ENCODE results near the gene SURF1.
"Not testable (repeated sequence)": the region's sequence is repeated elsewhere in the genome, so short reads cannot be mapped to it uniquely, and the experiment has no call there.

SURF1 gene

DNA sequence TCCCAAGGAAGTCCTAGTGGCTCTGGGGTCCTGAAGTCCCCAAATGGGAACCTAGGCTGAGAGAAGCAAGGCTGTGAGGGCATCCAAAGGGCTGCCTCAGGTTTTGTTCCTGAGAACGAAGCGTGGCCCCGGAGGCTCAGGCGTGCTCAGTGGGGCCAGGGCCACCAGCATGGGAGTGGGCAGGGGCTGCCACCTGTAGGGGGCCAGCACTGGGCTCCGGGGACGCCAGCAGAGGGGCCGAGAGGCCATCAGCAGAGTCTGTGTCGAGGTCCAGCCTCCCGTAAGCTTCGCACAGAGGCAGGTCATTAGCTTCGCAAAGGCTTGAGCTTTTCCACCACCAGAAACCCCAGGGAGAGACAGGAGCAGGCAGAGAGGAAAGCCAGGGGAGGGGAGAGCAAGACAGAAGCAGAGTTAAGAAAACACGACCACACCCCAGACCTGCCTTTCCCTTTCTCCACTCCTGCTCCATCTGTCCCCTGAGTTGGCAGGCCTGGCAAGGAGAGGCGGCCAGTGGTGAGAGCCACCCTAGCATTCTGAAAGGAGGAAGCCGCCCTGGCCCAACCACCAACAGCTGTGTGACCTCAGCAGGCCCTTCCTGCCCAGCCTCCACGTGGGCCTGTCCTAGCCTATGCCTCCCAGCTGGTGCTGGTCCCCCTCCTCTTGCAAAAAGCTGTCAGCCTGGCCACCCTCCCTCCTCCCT is 14.8 kb downstream of the SURF1 start:
- DNase-seq, result no peak

DNA sequence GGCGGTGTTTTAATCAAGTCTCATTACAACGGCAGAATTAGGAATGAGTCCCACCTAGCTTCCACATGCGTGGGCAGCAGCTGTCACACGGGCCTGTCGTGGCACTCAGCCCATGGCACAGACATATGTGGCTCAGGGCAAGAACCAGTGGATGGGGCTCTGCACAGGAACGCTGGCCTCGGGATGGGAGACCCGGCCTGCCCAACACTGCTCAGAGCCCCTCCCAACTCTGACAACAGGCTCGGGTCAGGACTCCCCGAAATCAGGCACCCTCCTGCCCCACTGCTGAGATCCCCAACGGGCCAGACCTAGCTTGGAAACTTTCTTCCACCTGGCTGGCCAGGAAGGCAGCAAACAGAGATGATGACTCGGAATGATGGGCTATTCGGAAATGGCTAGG is 15.4 kb downstream of the SURF1 start:
- no peak for DNase-seq

DNA sequence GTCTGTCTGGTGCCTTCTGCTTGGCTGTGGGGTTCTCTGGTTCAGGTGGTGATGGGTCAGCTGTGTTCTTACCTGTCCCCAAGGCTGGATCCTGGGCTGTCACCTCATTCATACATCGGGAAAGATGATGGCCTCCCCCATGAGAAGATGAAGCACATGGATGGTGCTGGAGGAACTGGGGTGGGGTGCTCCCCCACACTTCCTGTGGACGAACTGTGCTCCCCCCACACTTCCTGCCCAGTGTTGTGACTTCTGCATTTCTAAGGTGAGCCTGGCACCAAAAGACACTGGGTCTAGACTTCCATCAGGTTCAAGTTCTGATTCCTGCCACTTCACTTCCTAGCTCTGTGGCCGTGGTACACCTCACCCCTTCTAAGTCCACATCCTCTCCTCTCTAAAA is 16.0 kb downstream of the SURF1 start:
- DNase-seq, result no peak

DNA sequence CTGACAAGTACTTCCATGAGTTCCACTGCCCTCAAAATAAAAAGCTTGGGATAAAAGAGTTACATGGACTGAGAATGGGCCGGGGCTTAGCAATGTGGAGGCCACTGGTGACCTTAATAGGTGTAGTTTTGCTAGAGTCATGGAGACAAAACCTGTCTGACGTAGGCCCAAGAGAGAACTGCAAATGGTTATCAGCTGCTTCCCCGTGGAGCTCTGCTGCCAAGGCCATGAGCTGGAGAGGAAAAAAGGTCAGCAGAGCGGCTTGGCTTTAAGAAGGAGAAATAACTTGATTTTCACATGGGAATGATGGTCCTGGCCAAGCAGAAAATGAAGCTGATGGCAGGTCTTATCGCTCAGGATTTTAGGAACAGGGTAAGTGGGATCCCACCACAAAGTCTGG is 16.6 kb downstream of the SURF1 start:
- DNase-seq, result no peak

DNA sequence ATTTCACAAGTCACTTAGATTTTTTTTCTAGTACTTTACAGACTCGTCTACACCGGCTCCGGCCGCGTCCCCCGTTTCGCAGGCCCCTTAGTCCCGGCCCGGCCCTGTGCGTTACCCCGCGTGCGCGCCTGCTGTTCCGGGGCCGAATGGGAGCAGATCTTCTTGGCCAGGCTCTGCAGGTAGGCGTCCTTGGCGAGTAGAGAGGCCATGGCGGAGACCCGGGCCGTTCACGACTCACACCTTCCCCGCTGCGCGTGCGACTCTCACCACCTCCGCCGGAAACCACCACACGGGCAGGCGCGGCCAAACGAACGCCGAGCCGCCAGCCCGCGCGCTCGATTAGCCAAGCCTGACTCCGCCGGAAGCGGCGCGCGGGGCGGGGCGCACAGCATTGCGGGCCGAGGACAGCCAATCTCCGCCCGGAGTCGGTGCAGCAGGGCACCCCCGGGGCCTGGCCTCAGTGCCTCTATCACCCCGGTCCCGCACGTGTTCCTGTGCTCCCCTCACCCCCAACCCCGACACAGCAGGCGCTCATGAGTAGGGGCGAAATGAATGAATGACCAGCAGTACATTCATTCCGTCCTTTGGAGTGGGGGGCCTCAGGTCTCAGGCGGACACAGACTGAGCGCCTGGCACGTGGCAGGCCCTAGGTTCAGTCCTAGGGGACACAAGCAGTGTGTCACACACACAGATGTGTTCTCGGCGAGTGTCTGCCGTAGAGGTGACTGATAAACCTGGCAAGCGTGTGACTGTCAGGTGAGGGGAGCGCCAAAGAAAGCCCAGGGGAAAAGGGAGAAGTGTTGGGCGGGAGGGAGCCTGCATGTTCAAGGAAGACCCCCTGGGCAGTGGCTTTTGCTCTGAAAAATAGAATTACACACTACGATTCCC is 20.1 kb downstream of the SURF1 start, which contains the start of gene SURF6:
TSS of gene SURF6 (minus strand) at position 265 of the 888 bp plus-strand sequence. CDS start at position 209, 56 bp downstream.
- DNase-seq, result peak; percentile 89 to 91

DNA sequence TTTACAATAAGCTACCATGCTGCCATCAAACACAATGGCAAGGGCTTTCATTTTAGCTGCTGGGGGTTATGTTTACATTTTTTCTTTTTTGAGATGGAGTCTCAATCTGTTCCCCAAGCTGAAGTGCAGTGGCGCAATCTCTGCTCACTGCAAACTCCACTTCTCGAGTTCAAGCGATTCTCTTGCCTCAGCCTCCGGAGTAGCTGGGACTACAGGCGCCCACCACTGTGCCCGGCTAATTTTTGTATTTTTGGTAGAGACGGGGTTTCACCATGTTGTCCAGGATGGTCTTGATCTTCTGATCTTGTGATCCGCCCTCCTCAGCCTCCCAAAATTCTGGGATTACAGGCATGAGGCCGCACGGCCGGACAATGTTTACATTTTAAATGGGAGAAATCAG is 21.4 kb downstream of the SURF1 start:
- not testable (repeated sequence) for DNase-seq

DNA sequence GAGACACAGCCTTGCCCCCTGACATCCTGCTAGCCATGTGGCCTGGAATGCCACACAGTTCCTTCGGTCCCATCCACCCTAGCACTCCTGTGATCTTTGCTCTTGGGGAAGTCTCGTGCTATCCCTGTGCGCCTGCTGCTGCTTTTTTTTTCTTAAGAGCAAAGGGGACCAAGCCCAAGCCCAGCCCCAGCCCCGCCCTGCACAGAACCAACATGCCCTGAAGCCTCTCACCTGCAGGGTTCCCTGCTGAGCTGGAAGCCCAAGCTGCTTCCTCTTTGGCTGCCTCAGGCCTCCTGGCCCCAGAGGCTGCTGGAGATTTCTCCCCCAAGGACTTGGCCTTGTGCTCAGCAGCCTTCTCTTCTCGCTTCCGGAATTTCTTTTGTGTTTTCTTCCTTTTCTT is 22.1 kb downstream of the SURF1 start:
- no peak for DNase-seq

DNA sequence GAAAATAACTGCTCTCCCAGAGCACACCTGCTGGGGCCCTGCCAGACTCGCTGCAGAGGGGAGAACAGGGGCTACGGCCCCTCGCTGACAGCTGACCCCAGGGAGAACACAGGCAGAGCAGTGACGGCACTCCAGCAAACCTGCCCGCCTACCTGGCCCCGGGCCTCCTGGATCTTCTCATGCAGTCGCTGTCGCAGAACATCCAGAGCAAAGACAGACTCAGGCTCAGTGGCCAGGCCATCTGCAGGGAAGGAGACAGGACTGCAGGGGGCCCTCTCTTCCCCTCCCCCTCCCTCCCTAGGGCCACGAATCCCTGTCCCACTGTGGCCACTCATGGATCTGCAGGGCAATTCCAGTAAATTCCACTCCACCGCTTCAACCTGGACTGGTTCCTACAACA is 22.7 kb downstream of the SURF1 start:
- DNase-seq, result no peak

DNA sequence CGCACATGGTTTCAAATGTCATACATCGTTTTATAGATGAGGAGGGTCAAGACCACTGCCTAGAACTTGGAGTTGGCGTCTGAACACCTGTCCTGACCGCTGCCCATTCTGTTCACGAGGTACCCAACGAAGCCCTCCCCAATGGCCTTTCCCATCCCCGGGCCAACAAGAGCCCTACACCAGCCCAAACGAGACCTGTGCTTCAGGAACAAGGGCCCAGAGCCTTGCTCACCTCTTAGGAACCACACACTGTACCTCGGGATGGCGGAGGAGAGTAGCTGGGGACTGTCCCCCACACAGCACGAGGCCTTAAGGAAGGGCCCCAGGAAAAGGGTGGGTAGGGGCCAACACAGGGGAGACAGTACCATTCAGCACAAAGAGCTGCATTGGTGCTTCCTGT is 23.3 kb downstream of the SURF1 start:
- no peak for DNase-seq

DNA sequence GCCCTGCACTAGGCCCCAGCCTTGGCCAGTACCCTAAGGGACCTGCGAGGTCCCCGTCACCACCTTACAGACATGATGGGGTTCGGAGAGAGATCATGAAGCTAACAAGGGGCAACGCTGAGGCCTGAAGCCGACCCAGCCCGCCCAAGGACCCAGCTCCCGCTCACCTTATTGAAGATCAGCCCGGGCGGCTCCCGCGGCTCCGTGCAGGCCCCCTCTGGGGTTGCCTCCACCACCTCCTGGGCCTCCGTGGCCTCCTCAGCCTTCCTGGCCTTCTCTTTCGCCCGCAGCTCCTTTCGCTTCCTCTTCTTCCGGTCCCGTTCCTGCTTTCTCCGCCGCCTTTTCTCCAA is 23.9 kb downstream of the SURF1 start:
- no peak for DNase-seq

DNA sequence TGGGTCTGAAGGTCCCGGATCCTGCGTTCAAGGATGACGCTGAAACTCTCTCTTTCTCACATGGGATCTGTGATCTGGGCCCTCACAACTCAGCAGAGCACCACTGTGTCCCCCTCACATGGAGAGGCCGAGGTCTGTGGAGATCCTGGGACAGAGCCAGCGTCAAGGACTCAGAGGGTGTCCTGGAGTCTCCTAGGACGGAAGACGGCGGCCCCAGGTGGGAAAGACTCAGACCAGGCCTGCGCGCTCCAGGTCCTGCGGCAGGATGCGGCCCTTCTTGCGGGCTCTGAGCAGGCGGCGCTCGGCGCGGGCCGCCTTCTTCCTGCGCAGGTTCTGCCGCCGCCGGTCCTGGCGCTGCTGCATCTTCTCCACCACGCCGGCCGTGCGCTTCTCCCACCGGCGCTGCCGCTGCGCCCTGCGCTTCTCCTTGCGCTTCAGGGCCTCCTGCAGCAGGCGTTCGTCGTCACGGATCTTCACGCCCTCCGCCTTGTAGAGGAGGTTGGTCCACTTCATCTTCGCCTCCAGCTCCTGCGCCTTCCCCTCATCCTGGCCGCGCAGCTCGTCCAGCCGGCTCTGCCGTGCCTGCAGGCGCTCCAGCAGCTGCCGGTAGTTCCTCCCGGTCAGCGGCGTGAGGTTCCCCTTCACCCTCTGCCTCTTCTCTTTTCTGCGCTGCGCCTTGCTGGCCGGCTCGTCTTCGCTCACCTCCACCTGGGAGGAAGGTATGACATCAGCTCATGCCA is 24.5 kb downstream of the SURF1 start:
- DNase-seq, result no peak

DNA sequence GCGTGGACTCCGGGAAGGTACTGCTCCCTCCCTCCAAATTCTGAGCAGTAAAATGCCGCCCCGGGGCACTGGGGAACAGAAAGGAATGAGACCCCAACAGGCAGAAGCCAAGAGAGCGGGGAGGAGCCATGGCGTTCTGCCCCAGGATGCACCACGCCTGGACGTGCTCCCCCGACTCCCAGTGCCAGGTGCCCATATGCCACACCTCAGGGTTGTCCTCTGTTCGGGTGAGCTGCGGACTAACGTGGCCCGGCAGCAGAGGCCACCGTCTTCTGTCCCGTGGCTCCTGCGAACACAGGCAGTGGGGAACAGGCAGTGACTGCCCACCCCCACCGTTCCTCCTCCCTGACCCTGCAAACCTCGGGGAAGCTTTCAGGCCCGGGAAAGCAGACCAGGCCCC is 25.1 kb downstream of the SURF1 start:
- no peak for DNase-seq

DNA sequence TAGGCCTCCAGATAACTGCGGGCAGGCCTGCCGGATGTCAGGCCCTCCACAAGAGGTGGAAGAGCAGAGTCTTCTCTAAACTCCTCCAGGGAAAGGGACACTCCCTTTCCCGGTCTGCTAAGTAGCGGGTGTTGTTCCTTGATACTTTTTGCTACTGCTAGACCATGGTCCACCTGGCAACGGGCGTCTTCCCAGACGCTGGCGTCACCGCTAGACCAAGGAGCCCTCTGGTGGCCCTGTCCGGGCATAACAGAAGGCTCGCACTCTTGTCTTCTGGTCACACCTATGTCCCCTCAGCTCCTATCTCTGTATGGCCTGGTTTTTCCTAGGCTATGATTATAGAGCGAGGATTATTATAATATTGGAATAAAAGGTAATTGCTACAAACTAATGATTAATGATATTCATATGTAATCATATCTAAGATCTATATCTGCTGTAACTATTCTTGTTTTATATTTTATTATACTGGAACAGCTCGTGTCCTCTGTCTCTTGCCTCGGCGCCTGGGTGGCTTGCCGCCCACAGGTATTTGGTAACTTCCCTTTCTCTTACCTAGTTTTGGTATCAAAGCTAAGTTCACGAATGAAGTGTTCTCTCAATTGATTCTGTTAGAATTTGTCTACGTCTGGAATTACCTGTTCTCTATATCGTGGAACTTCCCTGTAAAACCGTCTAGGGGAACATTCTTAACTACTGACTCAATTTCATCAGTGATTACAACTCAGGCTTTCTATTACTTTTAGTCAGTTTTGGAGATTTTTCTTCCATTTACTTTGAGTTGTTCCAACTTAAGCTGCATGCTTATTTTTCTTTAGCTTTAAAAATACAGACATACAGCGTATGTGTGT is 26.8 kb downstream of the SURF1 start:
- not testable (repeated sequence) for DNase-seq

DNA sequence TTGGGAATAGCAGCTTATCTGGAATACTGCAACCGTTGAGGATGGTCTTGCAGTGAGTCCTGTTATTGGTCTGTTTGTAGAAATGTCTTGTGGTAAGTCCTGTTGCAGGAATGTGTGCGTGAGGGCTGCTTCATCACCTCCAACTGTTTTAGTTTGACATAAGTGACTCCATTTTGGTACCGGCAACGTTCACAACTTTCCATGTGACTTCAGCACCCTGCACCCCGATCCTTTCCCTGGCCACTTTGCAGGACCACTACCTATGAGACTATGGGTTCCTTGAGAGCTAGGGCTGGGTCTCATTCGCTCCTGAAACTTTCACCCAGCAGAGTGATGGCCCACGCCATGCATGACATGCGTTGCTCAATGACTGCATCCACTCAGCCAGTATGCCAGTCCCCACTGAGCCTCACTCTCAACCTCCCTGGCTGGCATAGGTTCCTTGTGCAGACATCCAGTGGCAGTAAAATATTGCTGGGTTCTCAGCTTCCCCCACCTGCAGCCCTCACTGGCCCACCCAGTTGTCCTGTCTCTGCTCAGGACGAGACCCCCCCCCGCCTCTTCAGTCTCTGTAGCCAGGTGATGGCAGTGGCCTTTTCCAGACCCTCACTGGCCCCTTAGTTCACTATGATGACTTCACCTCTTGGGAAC is 28.3 kb downstream of the SURF1 start:
- no peak for DNase-seq

DNA sequence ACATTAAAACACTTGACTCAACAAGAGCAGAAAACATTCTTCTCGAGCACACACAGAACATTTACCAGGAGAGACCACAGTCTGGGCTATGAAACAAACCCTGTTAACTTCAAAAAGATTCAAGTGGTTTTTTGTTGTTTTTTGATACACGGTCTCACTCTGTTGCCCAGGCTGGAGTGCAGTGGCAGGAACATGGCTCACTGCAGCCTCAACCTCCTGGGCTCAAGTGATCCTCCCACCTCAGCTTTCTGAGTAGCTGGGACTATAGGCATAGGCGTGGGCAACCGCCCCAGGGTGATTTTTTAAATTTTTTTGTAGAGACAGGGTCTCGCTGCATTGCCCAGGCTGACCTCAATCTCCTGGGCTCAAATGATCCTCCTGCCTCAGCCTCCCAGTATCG is 29.3 kb downstream of the SURF1 start:
- not testable (repeated sequence) for DNase-seq

DNA sequence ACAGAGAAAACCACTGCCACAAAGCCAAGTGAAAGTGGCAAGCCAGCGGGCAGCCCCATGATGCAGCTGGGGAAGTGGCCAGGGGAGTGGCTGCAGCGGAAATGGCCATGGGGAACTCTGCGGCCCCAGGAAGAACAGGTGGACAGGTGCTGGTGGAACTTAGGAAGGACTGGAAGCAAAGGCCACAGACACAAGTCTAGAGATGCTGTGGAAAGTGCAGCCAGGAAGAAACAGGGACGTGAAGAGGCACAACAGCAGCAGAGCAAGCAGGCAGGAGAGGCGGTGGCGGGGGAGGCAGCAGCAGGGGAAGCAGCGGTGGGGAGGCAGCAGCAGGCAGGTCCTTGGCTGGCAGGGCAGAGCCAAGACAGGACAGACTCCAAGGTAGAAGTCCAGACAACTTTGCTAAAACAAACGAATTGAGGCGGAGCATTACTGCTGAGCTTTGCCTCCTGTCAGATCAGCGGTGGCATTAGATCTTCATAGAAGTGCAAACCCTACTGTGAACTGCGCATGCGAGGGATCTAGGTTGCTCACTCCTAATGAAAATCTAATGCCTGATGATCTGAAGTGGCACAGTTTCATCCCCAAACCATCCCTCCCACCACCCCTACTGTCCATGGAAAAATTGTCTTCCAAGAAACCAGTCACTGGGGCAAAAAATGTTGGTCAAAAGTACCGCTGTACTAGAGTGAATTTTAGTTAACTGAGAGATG is 32.1 kb downstream of the SURF1 start:
- no peak for DNase-seq

DNA sequence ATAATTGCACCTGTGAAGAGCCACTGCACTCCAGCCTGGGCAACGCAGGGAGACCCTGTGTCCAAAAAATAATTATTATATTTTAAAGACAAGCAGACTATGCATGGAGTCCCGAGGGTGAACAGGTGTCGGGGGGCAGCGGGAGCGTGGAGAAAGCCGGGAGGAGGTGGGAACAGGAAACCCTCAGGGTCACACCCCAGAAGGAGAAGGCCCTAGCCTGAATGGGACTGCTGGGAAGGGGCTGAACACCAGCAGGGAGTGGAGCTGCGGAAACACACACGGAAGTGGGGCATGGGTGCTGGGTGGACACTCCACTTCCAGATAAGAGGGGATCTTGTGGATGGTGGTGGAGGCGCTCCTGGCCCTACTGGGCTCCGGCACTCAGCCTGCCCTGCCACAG is 33.1 kb downstream of the SURF1 start:
- no peak for DNase-seq

DNA sequence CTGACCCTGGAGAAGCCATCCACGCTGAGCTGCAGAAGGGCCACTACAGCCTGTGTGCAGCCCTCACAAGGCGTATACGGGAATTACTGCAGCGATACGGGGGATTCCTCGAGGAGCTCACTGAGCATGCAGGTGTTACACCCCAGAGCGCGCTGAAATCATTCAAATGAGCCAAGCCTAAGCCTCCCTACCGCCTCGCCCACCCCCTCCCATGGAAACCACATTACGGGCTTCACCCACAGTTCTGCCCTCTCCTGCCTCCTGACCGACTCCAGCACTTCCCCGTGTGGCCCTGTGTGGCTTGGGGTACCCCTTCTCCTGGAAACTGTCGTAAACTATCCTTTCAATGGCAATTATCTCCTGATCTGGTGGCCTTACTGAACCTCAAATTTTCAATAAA is 33.6 kb downstream of the SURF1 start:
- no peak for DNase-seq

DNA sequence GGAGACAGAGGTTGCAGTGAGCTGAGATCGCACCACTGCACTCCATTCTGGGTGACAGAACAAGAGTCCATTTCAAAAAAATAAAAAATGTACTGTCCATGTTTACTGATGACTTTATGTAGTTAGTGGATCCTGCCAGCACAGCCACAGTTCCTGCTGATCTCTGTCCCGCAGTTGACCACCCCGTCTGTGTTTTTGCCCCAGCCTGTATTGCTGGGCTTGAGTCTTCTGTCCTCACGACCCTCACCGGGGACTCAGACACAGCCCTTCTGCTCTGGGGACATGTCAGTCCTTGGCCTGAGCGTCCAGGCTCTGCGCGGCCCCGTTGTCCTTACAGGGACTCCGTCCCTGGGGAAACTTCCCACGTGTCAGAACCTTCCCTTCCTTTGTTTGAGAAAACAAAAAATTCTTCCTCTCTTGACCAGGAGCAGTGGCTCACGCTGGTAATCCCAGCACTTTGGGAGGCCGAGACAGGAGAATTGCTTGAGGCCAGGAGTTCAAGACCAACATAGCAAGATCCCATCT is 34.8 kb downstream of the SURF1 start:
- no peak for DNase-seq

DNA sequence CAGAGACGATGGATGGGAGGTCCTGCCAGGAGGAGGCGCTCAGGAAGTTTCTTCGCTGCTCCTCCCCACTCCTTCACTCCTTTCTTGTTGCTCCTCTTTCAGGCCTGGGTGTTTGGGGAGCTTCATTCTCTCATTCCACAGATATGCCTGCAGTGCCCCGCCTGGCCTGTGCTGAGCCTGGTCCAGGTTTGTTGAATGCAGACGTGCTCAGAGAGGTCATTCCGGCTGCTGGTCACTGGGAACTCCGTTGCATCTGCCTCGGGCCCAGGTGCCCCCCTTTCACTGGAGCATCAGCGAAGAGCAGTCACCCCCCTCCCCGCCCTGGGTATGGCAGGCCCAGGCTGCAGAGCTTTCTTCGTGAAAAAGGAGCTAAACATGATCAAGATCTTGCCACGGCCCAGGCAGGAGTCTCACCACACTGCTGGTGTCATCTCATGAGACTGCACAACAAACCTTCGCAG is 35.8 kb downstream of the SURF1 start:
- no peak for DNase-seq

DNA sequence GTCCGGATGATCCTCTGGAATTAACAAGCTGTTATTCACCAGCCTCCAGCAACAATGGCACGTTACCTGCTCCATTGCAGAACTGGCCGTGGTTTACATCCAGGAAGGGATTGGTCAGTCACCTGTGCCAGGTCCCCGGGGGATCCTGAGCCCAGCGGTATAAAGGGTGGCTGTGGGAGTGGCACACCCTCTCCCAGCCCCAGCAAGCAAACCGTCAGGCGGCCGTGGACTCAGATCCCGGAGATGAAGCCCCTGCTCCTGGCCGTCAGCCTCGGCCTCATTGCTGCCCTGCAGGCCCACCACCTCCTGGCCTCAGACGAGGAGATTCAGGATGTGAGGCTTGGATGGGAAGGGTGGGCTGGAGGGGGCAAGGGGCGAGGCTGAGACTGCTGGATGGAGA is 38.7 kb downstream of the SURF1 start:
- DNase-seq, result not testable (repeated sequence)
